CD4-positive, alpha-beta T cell (primary cell): Measurements from ENCODE around the gene IL1RAPL2. TPM values are rescaled to one million over a fixed set of nuclear protein-coding genes. Genes with fewer than 3 reads are reported as not detected.

Experiments used
- ATAC-seq: fragments of 200-7000 bp; cut with Tn5 transposase; one replicate; pipeline ENCODE4 v1.10.0; 2022; ENCODE audit warnings: mild to moderate bottlenecking; ENCODE audit not compliant: poor library complexity
- CTCF ChIA-PET: fragments of 350-600 bp; sonication (Branson Sonifier 250); formaldehyde crosslinking; loops from one replicate; lab custom pipeline; 2021; ENCODE audit warnings: antibody characterized with exemption, inconsistent platforms; lab: Charles Lee
- POLR2A ChIA-PET: fragments of 350-600 bp; sonication (Branson Sonifier 250); formaldehyde crosslinking; loops from one replicate; lab custom pipeline; 2021; ENCODE audit warnings: antibody characterized with exemption, inconsistent platforms; lab: Charles Lee
- DNase-seq, 14 experiments: peaks; one replicate each; pipeline ENCODE4 v3.0.0-alpha.2; 2013 to 2020; ENCODE audit warnings: mixed read lengths in 2 of 14
- H3K27ac ChIP-seq, 2 donors: one replicate each; pipeline versions ENCODE4 v1.5.1 to v1.7.0; 2013; ENCODE audit warnings: low read length in 2 of 2, low read depth in 1 of 2, mild to moderate bottlenecking in 1 of 2
- H3K27me3 ChIP-seq, 2 experiments: 1 replicate in 1 of 2; 2 replicates in 1 of 2; pipeline versions ENCODE4 v1.6.1 to v1.7.0; 2013; ENCODE audit warnings: low read length in 2 of 2, control low read depth in 1 of 2, mild to moderate bottlenecking in 1 of 2, moderate library complexity in 1 of 2; ENCODE audit not compliant: insufficient read depth in 2 of 2, control insufficient read depth in 1 of 2
- H3K36me3 ChIP-seq: one replicate; pipeline ENCODE4 v1.6.1; 2013; ENCODE audit warnings: low read length, control low read depth; ENCODE audit not compliant: insufficient read depth
- H3K4me1 ChIP-seq: one replicate; pipeline ENCODE4 v1.6.1; 2013; ENCODE audit warnings: low read length, control low read depth; ENCODE audit not compliant: insufficient read depth
- H3K4me3 ChIP-seq: one replicate; pipeline ENCODE4 v1.5.1; 2013; ENCODE audit warnings: mild to moderate bottlenecking, low read length, moderate library complexity
- H3K9me3 ChIP-seq, 2 experiments: 1 replicate in 1 of 2; 2 replicates in 1 of 2; pipeline versions ENCODE4 v1.6.1 to v1.7.0; 2013; ENCODE audit warnings: low read length in 2 of 2, mild to moderate bottlenecking in 2 of 2, control low read depth in 1 of 2, moderate library complexity in 1 of 2; ENCODE audit not compliant: control insufficient read depth in 1 of 2, insufficient read depth in 1 of 2
- H3K27ac Mint-ChIP-seq: one replicate; pipeline ENCODE4 v1.8.0; 2020; ENCODE audit warnings: mixed read lengths
- H3K27me3 Mint-ChIP-seq: one replicate; pipeline ENCODE4 v1.8.0; 2021; ENCODE audit warnings: mixed read lengths
- H3K36me3 Mint-ChIP-seq: one replicate; pipeline ENCODE4 v1.8.0; 2021; ENCODE audit warnings: low read depth, mixed read lengths
- H3K4me1 Mint-ChIP-seq: one replicate; pipeline ENCODE4 v1.8.0; 2021; ENCODE audit warnings: low read depth, mixed read lengths
- H3K4me3 Mint-ChIP-seq: one replicate; pipeline ENCODE4 v1.8.0; 2020; ENCODE audit warnings: mild to moderate bottlenecking, mixed read lengths
- H3K9me3 Mint-ChIP-seq: one replicate; pipeline ENCODE4 v1.8.0; 2020; ENCODE audit warnings: mixed read lengths
- intact Hi-C, 2 experiments: fragments of 100-400 bp; cut with DNase I in 1 of 2; cut with micrococcal nuclease in 1 of 2; formaldehyde crosslinking; loops; one replicate each; pipeline versions ENCODE4 v1.15.1 to v1.9.0; 2023 to 2025; cut with DNase I, micrococcal nuclease
- total RNA-seq, 174 experiments: library from RNA in 2 of 174; stranded (reverse) in 2 of 174; gene quantifications; one replicate each; pipeline ENCODE4 v1.2.3 and lab custom pipeline; 2021 to 2026
- TF ChIP-seq, protein P1 (sequence below): fragments of 200-600 bp; IDR thresholded peaks from one replicate; pipeline ENCODE4 v1.8.0; 2022; ENCODE audit warnings: antibody characterized with exemption, mild to moderate bottlenecking

Gene IL1RAPL2
- total RNA-seq, 2 experiments from 2014 or later = not detected

DNA sequence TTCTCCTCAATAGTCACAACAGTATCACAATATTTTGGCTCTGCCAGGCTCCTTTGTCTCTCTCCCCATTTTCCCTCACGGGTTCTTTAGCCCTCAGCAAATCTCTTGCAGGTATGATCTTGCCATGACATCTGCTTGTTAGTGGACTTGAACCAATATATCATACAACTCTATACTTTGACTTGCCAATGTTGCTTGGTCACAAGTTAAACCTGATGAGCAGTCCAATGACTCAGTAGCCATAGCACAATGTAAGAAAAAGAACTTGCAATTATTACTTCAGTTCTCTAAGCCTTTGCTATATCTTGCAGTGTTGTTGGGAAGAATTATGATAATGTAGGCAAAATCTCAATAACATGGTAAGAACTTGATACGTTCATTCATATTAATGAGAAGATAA, 1081.8 kb downstream of the IL1RAPL2 start:
- H3K4me1 ChIP-seq = no peaks in the 10 kb centered on the region
- TF ChIP-seq, protein P1, sequence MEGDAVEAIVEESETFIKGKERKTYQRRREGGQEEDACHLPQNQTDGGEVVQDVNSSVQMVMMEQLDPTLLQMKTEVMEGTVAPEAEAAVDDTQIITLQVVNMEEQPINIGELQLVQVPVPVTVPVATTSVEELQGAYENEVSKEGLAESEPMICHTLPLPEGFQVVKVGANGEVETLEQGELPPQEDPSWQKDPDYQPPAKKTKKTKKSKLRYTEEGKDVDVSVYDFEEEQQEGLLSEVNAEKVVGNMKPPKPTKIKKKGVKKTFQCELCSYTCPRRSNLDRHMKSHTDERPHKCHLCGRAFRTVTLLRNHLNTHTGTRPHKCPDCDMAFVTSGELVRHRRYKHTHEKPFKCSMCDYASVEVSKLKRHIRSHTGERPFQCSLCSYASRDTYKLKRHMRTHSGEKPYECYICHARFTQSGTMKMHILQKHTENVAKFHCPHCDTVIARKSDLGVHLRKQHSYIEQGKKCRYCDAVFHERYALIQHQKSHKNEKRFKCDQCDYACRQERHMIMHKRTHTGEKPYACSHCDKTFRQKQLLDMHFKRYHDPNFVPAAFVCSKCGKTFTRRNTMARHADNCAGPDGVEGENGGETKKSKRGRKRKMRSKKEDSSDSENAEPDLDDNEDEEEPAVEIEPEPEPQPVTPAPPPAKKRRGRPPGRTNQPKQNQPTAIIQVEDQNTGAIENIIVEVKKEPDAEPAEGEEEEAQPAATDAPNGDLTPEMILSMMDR = no peak
- H3K4me3 Mint-ChIP-seq = no peak overlapping the region
- no peak overlapping the region for H3K27ac ChIP-seq
- H3K36me3 Mint-ChIP-seq = no peaks in the 10 kb centered on the region
- no peaks in the 10 kb centered on the region for H3K27me3 Mint-ChIP-seq
- no peak overlapping the region for H3K27ac Mint-ChIP-seq
- ATAC-seq (no peak), DNase-seq (no peak)
- no peaks in the 10 kb centered on the region for H3K9me3 ChIP-seq
- H3K4me1 Mint-ChIP-seq = no peaks in the 10 kb centered on the region
- ChIA-PET POLR2A (no interaction called here), CTCF (no interaction called here)
- no peaks in the 10 kb centered on the region for H3K9me3 Mint-ChIP-seq
- H3K27me3 ChIP-seq = no peaks in the 10 kb centered on the region
- H3K36me3 ChIP-seq = no peaks in the 10 kb centered on the region
- intact Hi-C loops = no loop called here
- no peak overlapping the region for H3K4me3 ChIP-seq

DNA sequence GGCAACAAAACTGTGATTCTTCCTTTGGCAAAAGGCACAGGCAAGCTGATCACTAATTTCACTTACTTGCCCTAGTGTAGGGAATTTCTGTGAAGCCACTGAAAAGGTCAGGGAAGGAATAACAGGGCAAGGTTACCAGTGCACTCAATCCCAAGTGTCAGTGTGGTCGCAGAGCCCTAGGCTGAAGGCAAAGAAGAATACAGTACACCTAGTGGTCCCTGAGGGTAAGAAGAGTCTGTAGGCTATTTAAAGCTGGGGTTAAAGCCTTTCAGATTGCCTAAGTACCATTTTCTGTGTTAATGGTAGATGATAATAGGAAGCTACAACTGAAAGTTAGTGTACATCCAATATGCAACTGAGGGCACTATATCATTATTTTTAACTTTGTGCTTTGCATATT, 1082.7 kb downstream of the IL1RAPL2 start:
- TF ChIP-seq, protein P1 = no peak
- Histone ChIP-seq H3K36me3 (no peaks in the 10 kb centered on the region), H3K27ac (no peak overlapping the region), H3K4me3 (no peak overlapping the region), H3K27me3 (no peaks in the 10 kb centered on the region), H3K4me1 (no peaks in the 10 kb centered on the region), H3K9me3 (no peaks in the 10 kb centered on the region)
- no peak for ATAC-seq
- Mint-ChIP-seq H3K27ac (no peak overlapping the region), H3K27me3 (no peaks in the 10 kb centered on the region), H3K4me3 (no peak overlapping the region), H3K9me3 (no peaks in the 10 kb centered on the region), H3K4me1 (no peaks in the 10 kb centered on the region), H3K36me3 (no peaks in the 10 kb centered on the region)
- DNase-seq = no peak
- ChIA-PET POLR2A (no interaction called here), CTCF (no interaction called here)
- intact Hi-C loops = no loop called here

DNA sequence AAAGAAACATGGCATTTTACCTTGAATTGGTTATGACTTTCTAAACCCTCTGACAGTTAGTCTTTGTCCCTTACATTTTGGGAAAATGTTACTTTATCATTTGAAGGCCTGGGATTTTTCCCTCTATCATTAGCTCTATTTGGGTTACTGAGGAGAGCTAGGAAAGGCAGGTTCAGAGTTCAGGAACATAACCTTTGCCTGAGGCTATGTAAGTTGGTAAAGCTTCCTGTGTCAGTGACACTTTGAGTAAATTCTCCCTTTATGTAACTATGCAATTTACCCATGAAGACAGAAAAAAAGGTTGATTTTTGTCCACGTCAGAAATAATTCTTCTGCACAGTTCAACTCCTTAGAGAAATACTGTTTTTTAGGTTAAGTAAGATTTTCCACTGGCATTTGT, 1084.6 kb downstream of the IL1RAPL2 start:
- TF ChIP-seq, protein P1 = no peak
- H3K27ac Mint-ChIP-seq = no peak overlapping the region
- Histone ChIP-seq H3K4me1 (no peaks in the 10 kb centered on the region), H3K9me3 (no peaks in the 10 kb centered on the region), H3K27ac (no peak overlapping the region), H3K36me3 (no peaks in the 10 kb centered on the region), H3K27me3 (no peaks in the 10 kb centered on the region), H3K4me3 (no peak overlapping the region)
- DNase-seq (no peak), ATAC-seq (no peak)
- H3K9me3 Mint-ChIP-seq = no peaks in the 10 kb centered on the region
- H3K4me1 Mint-ChIP-seq = no peaks in the 10 kb centered on the region
- ChIA-PET POLR2A (no interaction called here), CTCF (no interaction called here)
- H3K4me3 Mint-ChIP-seq = no peak overlapping the region
- H3K36me3 Mint-ChIP-seq = no peaks in the 10 kb centered on the region
- H3K27me3 Mint-ChIP-seq = no peaks in the 10 kb centered on the region
- intact Hi-C loops = no loop called here
